ENCODE data around the gene CELF2. TPM values are rescaled to one million over a fixed set of nuclear protein-coding genes. Genes with fewer than 3 reads are reported as not detected.

Gene CELF2
- total RNA-seq, 1 experiment from 2014 or later, result 0.27 TPM

DNA sequence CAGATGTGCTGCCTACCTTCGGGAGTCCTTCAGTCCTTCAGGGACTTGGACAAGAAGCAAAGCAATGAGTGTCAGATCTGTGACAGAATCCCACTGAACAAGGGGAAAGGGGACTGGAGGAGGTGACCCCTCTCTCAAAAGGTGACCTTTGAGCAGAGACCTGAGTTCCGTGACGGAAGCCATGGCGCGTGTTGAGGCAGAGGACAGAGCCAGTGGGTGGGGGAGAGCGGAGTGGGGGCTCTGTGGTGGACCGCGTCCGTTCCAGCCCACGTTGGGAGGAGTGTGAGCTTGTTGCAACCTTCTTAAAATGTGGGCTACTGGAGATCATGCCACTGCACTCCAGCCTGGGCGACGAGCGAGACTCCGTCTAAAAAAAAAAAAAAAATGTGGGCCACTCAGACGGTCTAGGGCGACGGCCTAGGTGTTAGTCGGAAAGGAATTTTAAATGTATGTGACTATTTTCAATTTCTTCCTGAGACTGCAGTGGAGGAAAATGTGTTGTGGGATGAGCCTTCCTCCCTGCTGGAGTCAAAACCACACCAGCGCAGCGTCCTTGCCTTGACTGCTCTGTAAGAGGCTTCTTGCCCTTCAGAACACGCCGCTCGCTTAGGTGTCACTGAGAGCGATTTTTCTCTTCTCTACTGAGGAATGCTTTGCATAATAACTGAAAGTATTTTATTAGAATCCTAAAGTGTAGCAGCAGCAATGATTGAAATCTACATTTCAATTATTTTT lies 272.7 kb downstream of the CELF2 start:
- intact Hi-C loops (cut with micrococcal nuclease; ENCODE audit: unreplicated experiment), result no loop called here
- Histone ChIP-seq H3K4me3 (ENCODE audit: low read depth, low read length) (no peak overlapping the region), H3K4me1 (no peaks in the 10 kb centered on the region), H3K36me3 (ENCODE audit: control insufficient read depth, insufficient read depth, low read length) (no peaks in the 10 kb centered on the region), H3K9me3 (no peaks in the 10 kb centered on the region), H3K27me3 (replicated peaks; ENCODE audit: control insufficient read depth, insufficient read depth, low read length) (peaks cover 1% of the 10 kb centered on the region; the same call in 1 of the 2 replicates)
- no peak for TF ChIP-seq CTCF (IDR thresholded peaks at IDR 0.05; ENCODE audit: insufficient read depth in 1 of 2, low read depth in 1 of 2, low read length in 1 of 2, severe bottlenecking in 1 of 2, unreplicated experiment in 1 of 2)
- ChIA-PET CTCF (no interaction called here), POLR2A (no interaction called here)
- Mint-ChIP-seq H3K36me3 (ENCODE audit: insufficient read depth, unreplicated experiment) (no peaks in the 10 kb centered on the region), H3K4me3 (ENCODE audit: unreplicated experiment) (no peak overlapping the region), H3K27ac (ENCODE audit: unreplicated experiment) (no peak overlapping the region), H3K4me1 (ENCODE audit: low read depth, unreplicated experiment) (no peaks in the 10 kb centered on the region), H3K9me3 (ENCODE audit: unreplicated experiment) (no peaks in the 10 kb centered on the region), H3K27me3 (ENCODE audit: insufficient read depth, unreplicated experiment) (peaks cover 7% of the 10 kb centered on the region)
- no peak for DNase-seq
- BruUV-seq (replicated peaks), result no TSS peak

- H3K9me3 Mint-ChIP-seq (ENCODE audit: unreplicated experiment), result no peaks in the 10 kb centered on the region
- no peaks in the 10 kb centered on the region for H3K36me3 ChIP-seq (ENCODE audit: control insufficient read depth, insufficient read depth, low read length)
- H3K27me3 ChIP-seq (replicated peaks; ENCODE audit: control insufficient read depth, insufficient read depth, low read length), result peaks cover 1% of the 10 kb centered on the region; the same call in 1 of the 2 replicates
- no peak overlapping the region for H3K4me3 Mint-ChIP-seq (ENCODE audit: unreplicated experiment)
- H3K4me3 ChIP-seq (ENCODE audit: low read depth, low read length), result no peak overlapping the region
- ChIA-PET POLR2A (no interaction called here), CTCF (no interaction called here)
- peaks cover 14% of the 10 kb centered on the region for H3K27me3 Mint-ChIP-seq (ENCODE audit: insufficient read depth, unreplicated experiment)
- no peaks in the 10 kb centered on the region for H3K36me3 Mint-ChIP-seq (ENCODE audit: insufficient read depth, unreplicated experiment)
- no TSS peak for BruUV-seq (replicated peaks)
- no peak overlapping the region for H3K27ac Mint-ChIP-seq (ENCODE audit: unreplicated experiment)
- intact Hi-C loops (cut with micrococcal nuclease; ENCODE audit: unreplicated experiment), result no loop called here
- no peaks in the 10 kb centered on the region for H3K4me1 Mint-ChIP-seq (ENCODE audit: low read depth, unreplicated experiment)
- no peaks in the 10 kb centered on the region for H3K4me1 ChIP-seq
- TF ChIP-seq CTCF (IDR thresholded peaks at IDR 0.05; ENCODE audit: insufficient read depth in 1 of 2, low read depth in 1 of 2, low read length in 1 of 2, severe bottlenecking in 1 of 2, unreplicated experiment in 1 of 2), result no peak
- DNase-seq, result no peak
- no peaks in the 10 kb centered on the region for H3K9me3 ChIP-seq
Observed at GRCh38 chr10:11292576-11293302, 275.1 kb downstream of the CELF2 start.

DNA sequence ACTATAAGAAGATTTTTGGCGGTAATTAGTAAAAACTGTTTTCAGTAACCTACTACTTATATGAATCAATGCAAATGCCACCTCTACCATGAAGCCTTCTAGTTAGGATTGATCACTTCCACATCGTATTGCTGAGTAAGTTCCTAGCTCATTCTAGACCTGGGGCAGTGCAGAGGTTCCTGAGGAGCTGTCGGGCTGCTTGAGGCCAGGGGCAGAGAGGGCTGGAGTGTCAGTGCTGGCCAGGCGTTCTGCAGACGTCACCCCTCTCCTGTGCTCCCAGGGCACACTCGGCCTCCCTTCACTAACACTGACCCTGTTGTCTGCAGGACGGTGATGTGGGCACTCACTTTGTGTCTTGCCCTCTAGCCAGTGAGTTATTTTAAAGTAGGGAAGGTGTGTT lies 275.7 kb downstream of the CELF2 start:
- CTCF ChIA-PET, result no interaction called here
- POLR2A ChIA-PET, result no interaction called here
- Mint-ChIP-seq H3K27me3 (ENCODE audit: insufficient read depth, unreplicated experiment) (peaks cover 14% of the 10 kb centered on the region), H3K9me3 (ENCODE audit: unreplicated experiment) (no peaks in the 10 kb centered on the region), H3K27ac (ENCODE audit: unreplicated experiment) (no peak overlapping the region), H3K36me3 (ENCODE audit: insufficient read depth, unreplicated experiment) (no peaks in the 10 kb centered on the region), H3K4me3 (ENCODE audit: unreplicated experiment) (no peak overlapping the region), H3K4me1 (ENCODE audit: low read depth, unreplicated experiment) (no peaks in the 10 kb centered on the region)
- no peak for DNase-seq
- Histone ChIP-seq H3K27me3 (replicated peaks; ENCODE audit: control insufficient read depth, insufficient read depth, low read length) (no peaks in the 10 kb centered on the region), H3K9me3 (no peaks in the 10 kb centered on the region), H3K4me1 (no peaks in the 10 kb centered on the region), H3K4me3 (ENCODE audit: low read depth, low read length) (no peak overlapping the region), H3K36me3 (ENCODE audit: control insufficient read depth, insufficient read depth, low read length) (no peaks in the 10 kb centered on the region)
- no peak for TF ChIP-seq CTCF (IDR thresholded peaks at IDR 0.05; ENCODE audit: insufficient read depth in 1 of 2, low read depth in 1 of 2, low read length in 1 of 2, severe bottlenecking in 1 of 2, unreplicated experiment in 1 of 2)
- BruUV-seq (replicated peaks), result no TSS peak
- intact Hi-C loops (cut with micrococcal nuclease; ENCODE audit: unreplicated experiment), result no loop called here
